Measurements from ENCODE around the gene GPANK1. TPM values are rescaled to one million over a fixed set of nuclear protein-coding genes. Genes with fewer than 3 reads are reported as not detected.

The GPANK1 gene
- total and polyA plus RNA-seq, 9 of the 15 experiments (the other 6 are each of a cell fraction or from before 2014, with no cell fraction given): 32.2 to 111 (median 46.3) TPM

DNA sequence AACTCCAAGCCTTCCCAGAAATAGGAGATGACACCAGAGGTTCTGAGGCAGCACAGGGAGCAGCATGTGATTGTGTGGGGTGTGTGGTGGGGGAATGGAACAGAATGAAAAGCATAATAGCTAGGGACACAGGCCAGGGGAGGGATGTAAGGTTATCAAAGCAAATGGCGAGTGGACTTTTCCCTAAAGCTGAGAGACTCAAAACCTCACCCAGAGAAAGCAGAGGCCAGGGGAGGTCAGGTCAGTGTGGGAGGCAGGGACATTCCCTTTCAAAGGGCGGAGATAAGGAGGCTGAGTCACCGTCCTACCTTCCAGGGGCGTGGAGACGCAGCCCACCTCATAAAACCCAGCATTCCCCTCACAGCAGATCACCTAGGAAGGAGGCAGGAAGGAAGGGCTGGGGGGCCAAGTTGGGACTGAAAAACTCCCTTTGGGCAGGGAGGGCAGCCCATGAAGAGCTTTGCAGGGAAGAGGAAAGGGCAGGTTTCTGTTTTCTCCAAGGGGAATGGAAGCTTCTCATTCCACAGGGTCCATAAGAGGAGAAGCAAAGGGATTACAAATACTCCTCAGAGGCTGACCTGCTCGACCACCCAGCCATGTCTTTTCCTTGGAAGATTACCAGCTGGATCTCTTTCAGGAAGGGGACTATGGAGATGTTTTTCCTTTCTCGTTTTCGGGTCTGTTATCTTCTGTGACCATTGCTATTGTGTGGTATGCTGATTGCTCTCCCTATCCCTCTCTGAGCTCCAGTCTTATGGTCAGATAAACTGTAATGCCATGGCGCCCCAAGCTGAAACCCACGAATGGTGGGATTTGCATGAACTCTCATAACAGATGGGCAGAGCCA lies 25.7 kb upstream of the GPANK1 start (continued):
- peak; percentile 40 for TF ChIP-seq TAF1 (IDR thresholded peaks at IDR 0.05; ENCODE audit: control insufficient read depth, extremely low read depth, insufficient read depth, low read length, severe bottlenecking)
- TF ChIP-seq, protein P1, sequence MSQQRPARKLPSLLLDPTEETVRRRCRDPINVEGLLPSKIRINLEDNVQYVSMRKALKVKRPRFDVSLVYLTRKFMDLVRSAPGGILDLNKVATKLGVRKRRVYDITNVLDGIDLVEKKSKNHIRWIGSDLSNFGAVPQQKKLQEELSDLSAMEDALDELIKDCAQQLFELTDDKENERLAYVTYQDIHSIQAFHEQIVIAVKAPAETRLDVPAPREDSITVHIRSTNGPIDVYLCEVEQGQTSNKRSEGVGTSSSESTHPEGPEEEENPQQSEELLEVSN (IDR thresholded peaks at IDR 0.05; ENCODE audit: borderline replicate concordance in 1 of 2, extremely low read depth in 1 of 2, insufficient read depth in 1 of 2, insufficient read length in 1 of 2, low read depth in 1 of 2, low read length in 1 of 2, poor library complexity in 1 of 2, severe bottlenecking in 1 of 2): no peak
- TF ChIP-seq ZNF175 (CRISPR knock-in tag; IDR thresholded peaks at IDR 0.05; ENCODE audit: low read depth): no peak
- no peak for TF ChIP-seq RBM14 (IDR thresholded peaks at IDR 0.05; ENCODE audit: borderline replicate concordance, insufficient read depth, low read depth, low read length)
- no peak; the same call in 1 of the 2 replicates for TF ChIP-seq SREBF1 (IDR thresholded peaks at IDR 0.05; ENCODE audit: borderline replicate concordance, low read depth, low read length)
- no peak for TF ChIP-seq MXD1 (CRISPR knock-in tag; IDR thresholded peaks at IDR 0.05; ENCODE audit: borderline replicate concordance, poor library complexity, severe bottlenecking)
- TF ChIP-seq MAFK (IDR thresholded peaks at IDR 0.05; ENCODE audit: low read length): peak; percentile 55; the same call in 1 of the 2 replicates
- peak; percentile 93 for TF ChIP-seq CCNT2 (IDR thresholded peaks at IDR 0.05; ENCODE audit: borderline replicate concordance, extremely low read depth, insufficient read length, low read depth, low read length)
- no peak for TF ChIP-seq ZNF707 (CRISPR knock-in tag; conservative IDR thresholded peaks at IDR 0.05)
- no peak for TF ChIP-seq ZNF217 (CRISPR knock-in tag; IDR thresholded peaks at IDR 0.05)
- peak; percentile 89 for TF ChIP-seq JUNB (CRISPR knock-in tag; conservative IDR thresholded peaks at IDR 0.05)
- TF ChIP-seq STAT5A (IDR thresholded peaks at IDR 0.05; ENCODE audit: borderline replicate concordance, low read length): peak; percentile 69
- TF ChIP-seq POLR2H (tag; IDR thresholded peaks at IDR 0.05; ENCODE audit: low read depth): no peak; the same call in 1 of the 2 replicates
- TF ChIP-seq POLR3A (IDR thresholded peaks at IDR 0.05; ENCODE audit: borderline replicate concordance, extremely low read depth, insufficient read depth, insufficient read length): no peak
- peak; percentile 61 to 89 for TF ChIP-seq ARNT (IDR thresholded peaks at IDR 0.05)
- peak; percentile 87; the same call in 1 of the 2 replicates for TF ChIP-seq ZBTB33 (CRISPR knock-in tag; IDR thresholded peaks at IDR 0.05)
- 0 out of 2 replicates have a peak, but pooled peaks have one; percentile 17 for TF ChIP-seq RAD51 (IDR thresholded peaks at IDR 0.05; ENCODE audit: borderline replicate concordance, low read depth)
- no peak for TF ChIP-seq ZNF75A (CRISPR knock-in tag; IDR thresholded peaks at IDR 0.05)
